ENCODE measurements around the gene MARS1.
A peak's percentile ranks its signal among the peaks of the same experiment; 100 is the strongest.

Gene MARS1

DNA sequence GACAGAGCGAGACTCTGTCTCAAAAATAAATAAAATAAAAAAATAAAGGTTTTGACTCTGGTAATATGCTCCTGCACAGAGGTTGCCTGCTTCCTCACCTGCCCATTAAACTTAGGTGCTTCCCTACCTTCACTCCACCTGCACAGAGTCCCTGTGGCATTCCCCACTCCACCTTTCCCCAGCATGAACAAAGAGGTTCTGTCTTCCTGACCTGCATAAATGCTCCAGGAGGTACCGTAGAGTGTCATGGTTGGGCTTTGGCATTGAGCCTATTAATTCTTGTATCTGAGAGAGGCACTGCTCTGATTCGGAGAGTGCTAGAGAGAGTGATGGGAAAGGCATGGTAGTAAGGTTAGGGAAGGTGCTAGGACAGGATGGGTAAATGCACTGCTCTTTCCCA is 14.5 kb upstream of the MARS1 start:
- no peak for DNase-seq (ENCODE audit: low read depth)

DNA sequence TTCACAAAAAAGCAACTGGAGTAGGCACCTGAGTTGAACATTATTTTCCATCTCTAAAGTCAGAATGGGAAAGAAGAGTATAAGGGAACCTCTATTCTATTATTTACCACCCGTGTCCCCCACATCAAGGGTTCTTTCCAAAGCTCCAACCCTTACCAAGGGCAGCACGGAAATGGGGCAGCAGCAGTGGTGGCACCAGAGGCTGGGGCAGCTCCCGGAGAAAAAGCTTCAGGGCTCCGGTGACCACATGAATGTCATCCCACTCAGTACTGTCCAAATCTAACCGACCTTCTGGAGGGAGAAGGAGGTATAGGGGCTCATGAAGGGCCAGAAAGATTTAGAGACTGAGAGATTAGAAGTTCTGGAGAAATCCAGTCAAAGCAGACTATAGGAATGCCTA is 14.0 kb upstream of the MARS1 start:
- DNase-seq (ENCODE audit: low read depth): no peak

DNA sequence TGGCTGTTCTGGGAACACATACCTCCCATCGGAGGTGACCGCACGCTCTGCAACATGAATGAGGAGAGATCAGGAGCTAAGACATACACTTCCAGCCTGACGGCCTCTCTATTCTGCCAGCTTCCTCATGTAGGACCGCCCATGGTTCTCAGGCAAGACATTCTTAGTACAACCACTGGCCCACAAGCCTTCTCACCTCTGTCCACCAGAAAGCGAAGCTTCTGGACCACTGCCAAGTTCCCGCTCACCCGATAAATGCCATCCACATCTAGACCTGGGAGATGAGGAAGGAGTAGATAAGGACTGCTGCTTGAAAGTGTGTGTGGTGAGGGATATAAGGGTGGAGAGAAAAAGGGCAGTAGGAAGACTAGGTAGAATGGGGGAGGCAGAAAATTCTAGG is 13.4 kb upstream of the MARS1 start:
- DNase-seq (ENCODE audit: low read depth): no peak

DNA sequence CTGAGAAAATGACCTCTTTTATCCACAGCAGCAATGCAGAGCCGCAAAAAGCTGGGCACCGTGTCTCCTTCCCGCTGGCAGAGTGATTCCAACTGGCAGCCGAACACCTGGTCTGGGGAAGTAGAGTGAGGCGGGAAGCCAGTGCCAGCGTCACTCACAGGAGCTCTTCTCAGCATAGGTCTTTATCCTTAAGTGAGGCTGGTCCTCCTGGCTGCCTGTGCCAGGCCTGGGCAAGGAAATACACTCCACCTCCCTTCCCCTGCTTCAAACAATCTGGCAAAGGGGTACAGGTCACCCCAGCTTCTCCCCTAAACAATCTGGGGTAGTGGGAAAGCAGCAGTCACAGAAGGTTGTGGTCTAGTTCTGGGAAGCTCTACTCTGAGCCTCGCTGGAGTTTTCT is 13.0 kb upstream of the MARS1 start:
- no peak for DNase-seq (ENCODE audit: low read depth)

DNA sequence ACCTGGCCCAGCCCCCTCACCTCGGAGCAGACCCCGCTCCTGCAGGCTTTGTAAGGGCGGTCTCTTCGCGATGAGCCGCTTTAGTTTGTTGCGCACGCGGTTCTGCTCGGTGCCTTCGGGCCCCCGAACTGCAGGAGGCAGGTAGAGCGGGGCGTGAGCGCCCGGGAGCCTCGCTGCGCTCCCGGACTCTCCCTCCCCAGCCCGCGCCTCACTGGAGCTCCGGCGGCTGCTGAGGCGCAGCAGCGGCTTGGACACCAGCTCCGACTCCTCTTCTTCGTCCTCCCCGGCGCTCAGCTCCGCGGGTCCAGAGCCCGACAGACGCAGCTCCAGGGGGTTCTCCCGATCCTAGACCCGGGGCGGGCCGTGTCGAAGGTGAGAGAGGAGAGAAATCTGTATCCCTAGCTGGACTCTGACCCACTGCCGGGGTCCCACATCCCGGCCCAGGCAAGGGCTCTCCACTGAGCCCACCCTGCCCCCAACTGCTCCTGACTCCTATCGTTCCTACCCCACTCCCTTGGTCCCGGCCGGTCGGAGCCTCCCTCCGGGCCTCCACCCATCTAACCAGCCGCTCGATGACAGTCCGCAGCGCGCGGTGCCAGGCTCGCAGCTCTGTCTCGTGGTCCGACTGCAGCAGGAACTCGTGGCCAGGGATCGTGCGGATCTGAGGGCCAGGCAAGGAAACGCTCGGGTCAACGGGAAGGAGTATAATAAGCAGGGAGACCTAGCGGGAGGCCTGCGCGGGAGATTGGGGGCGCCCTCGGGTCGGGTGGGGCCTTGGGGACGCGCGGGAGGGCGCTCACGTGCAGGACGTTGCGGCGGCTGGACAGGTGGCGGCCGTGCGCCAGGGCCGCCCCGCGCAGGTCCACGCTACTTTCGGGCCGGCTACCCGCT is 12.4 kb upstream of the MARS1 start:
- DNase-seq (ENCODE audit: low read depth): no peak

DNA sequence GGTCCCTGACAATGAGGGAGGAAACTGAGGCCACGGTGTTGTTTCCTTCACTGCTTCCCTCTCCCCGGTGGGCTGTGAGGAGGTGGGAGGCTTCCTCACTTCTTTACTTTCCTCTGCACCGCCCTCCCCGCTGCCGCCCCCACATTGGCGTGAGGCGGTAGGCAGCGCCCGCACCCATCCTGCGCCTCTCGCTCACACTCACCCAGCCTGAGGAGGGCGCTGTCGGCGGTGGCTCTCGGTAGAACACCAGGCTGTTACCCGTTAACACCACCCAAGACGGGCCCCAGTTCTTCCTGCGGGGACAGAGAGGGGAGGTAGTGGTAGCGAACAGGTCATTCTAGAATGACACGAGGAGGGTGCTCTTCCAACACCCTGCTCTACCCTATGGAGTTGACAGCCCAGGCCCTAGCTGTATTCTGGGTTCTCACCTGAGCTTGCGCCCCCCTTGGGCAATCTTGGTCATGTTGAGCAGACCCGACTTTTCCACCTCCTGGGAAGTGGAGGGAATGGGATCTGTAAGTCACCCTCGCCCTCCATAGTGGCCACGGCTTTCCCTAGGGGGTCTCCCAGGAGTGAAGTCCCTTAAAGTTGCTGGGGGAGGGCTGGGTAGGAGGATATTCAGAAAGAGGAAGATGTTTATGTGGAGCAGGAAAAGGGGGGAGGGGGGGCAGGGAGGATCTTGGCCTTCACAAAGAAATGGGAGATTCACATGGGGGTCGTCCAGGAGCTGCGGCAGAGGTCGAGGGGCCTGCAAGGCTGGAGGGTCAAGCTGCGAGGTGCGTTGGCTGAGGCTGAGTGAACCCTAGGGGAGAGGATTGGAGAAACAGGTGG is 11.5 kb upstream of the MARS1 start:
- DNase-seq (ENCODE audit: low read depth): peak; percentile 79

DNA sequence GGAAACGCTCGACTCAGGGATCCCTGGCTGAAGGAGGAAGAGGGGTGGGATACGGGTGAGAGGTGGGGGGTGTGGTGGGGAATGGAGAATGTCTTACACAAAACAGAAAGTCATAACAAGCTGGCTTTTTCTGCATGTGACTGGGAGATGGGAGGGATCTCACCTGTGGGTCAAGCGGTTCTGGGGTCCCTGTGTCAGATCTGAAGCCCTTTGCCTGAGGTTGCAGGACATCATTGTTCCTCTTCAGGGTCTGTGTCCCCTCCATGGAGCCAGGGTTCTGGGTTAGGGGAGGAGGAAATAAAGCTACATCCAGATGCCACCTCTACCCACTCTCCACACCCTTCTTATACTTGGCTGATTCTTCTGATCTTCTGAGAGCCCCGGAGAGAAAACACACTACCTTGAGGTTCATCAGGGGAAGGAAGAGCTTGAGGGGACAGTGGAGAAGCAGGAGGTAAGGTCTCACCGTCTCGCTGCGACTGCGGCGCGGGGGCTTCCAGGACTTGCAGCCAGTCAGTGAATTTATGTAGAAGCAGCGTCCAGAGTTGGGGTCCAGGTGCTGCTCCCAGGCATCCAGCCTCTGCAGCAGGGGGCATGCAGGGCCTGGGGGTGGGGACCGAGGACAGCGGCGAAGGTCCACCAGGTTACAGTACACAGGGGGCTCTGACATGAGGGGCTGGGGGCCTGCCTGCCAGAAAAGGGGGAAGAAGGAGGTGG is 10.7 kb upstream of the MARS1 start:
- DNase-seq (ENCODE audit: low read depth): no peak

DNA sequence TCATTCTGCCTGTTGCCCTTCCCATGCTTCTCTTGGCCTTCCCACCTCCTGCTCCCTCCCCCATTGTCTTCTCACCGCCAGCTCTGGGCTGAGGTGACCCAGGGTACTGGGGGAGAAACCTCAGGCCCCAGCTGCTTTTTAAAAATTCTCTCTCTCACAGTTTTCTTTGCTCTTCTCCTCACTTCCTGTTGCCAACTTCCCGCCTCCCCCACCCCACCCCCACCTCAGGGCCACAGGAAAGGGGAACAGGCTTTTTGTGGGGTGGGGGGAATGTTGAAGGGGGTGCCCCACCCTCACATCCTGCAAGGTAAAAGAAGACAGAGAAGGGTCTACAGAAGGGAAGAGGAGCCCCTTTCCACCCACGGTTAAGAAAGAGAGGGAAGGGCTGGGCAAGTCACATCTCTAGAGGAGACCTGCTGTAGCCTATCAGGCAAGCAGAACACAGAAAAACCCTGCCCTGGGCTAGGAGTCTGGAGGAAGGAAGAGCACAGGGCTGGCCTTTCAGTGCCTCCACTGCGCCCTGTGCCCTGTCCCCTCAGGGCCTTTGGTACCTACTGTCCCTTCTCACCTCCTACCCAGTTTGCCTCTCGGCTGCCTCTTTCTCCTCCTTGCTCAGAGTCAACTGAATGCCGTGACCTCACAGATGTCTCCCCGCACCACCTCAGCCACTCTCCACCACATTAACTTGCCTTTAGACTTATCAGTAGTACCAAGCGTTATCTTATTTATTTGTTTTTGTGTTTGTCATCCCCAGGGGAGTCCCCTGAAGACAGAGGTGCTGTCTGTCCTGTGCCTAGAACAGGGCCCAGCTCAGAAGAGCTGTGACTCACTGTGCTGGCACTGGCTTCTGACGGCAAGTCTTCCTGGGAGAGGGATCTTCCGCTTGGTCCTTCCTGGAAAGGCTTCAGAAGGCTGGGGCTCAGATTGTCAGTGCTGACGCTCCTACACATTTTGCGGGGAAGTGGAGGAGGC is 9.9 kb upstream of the MARS1 start:
- DNase-seq (ENCODE audit: low read depth): no peak

DNA sequence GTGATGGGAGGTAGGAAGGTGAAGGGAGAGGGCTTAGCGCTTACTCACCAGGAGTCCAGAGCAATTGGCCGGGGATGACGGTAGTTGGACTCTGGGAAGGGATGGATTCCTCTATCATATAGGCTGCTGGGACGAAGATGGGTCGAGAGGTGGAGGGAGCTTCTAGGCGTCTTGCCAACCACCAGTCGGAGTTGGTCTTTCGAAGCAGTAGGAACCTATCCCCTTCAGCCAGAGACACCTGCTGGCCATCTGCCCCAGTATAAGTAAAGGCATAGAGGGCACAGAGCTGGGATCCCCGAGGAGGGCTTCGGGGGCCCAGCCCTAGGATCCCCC is 8.9 kb upstream of the MARS1 start:
- DNase-seq (ENCODE audit: low read depth): no peak

DNA sequence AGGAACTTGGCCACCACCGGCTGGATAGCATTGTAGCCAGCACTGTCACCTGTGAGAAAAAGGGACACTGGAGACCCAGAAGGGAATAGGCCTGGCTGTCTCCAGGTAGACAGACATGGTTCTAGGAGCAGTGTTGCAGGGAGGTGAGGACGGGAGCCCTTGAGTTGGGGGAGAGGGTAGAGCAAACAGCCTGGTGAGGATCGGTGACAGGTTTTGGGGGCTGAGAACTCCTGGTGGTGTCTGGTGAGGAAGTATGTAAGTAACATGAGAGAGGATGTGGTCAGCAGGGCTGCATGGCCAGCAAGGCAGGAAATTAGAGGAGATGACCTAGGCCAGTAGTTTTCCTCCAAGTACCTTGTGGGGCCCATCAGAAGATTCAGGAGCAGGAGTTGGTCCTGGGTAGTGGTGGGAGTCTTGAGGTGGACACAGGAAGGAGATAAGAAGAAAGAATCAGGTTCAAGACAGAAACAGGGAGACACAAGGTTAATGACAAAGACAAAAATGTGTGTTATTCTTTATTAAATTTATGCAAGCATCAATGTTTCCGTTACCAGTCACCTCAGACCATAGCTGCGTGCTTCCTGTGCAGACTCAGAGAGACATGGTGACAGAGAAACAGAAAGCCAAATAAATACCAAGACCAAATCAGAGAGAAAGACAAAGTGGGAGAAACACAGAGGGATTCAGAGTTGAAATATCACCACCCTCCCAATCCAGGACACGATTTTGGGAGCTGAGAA is 8.3 kb upstream of the MARS1 start, which contains the start of gene ARHGAP9:
Gene ARHGAP9 (minus strand): TSS at position 491 of the 740 bp plus-strand sequence. CDS start 460 bp downstream, at position 31.
- DNase-seq (ENCODE audit: low read depth): no peak

DNA sequence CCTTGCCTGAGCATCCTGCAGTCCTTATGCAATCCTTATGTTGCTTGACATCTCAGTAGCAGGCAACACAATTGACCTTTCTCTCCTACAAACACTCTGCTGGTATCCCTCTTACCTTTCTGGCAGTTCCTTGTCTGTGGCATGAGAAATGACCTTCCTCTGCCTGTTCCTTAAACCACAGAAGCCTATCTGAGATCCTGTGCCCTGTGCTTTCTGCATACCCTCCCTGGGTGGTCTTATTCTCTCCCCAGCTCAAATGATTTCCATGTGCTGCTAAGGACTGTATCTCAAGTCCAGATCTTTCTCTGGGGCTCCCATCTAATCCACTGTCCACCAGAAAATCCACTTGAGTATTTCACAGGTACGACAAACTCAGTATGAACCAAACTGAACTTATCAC is 6.2 kb upstream of the MARS1 start:
- no peak for DNase-seq (ENCODE audit: low read depth)

DNA sequence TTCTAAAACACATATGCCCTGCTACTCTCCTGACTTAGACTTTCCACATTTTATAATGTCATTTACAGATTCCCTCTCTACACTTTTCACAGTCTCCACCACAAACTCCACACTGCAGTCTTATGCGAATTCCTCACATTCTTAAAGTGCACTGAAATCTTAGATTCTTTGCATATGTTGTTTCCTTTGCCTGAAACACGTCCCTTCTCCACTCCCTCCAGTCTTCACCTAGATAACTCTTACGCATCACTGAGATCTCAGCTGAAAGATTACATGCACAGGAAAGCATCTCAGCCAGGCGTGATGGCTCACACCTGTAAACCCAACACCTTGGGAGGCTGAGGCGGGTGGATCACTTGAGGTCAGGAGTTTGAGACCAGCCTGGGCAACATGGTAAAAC is 4.4 kb upstream of the MARS1 start:
- DNase-seq (ENCODE audit: low read depth): no peak

DNA sequence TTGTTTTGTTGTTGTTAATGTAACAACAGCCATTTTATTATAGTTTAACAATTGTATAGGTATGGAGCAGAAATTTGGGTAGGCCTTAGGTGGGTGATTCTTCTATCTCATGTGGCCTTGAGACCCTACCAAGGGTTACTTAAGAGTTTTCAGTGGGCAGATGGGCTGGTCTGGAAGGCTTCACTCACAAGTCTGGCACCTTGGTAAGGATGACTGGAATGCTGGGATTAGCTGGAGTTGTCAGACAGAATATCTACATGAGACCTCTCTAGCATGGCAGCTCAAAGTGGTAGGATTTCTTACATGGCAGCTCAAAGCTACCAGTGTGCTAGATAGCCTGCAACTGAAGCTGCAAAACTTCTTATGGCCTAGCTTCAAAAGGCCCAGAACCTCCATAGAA is 2.2 kb upstream of the MARS1 start:
- DNase-seq (ENCODE audit: low read depth): no peak

DNA sequence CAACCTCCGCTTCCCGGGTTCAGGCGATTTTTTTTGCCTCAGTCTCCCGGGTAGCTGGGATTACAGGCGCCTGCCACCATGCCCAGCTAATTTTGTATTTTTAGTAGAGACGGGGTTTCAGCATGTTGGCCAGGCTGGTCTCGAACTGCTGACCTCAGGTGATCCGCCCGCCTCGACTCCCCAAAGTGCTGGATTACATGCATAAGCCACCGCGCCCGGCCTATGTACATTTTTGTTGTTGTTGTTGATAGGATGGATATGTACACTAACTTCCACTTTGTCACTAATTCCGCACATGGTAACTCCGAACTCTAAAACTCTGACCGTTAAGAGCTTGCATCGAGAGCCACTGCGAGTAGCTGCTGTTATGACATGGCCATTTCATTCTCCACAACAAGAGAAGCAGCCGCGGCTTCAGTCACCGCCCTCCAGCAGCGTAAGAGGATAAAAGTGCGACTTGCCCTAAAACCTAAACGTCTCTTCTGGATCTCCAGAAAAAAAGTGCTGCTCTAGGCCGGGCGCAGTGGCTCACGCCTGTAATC is 742 bp upstream of the MARS1 start:
- DNase-seq (ENCODE audit: low read depth): no peak

DNA sequence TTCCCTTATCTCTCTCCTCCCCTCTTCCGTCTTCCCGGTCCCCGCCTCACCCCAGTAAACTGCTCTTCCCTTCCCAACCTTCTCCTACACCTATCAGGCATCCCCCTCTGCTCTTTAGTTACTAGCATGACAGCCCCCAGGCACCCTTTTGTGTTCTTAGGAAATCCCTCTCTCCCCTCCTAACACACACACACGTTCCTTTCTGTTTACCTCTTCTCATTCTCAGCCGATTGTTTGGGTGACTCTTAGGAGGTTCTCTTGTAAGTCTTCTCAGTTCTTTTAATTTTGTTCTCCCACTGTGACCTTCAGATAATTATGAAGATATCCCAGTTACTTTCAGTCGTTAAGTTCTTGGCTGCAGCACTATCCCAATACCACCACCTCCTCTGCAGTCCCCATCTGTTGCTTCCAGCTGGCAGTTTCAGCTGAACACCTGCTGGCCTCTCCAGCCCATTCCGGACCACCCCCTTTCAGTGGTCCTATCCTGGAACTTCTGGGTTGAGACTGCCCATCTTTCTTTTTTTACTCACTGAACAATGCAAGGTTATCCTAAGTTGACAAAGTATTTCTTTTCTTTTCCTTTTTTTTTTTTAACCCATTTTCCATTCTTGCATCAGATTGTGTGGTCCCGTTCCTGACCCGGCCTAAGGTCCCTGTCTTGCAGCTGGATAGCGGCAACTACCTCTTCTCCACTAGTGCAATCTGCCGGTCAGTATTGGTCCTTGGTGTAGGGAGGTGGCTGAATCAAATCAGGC is 711 bp downstream of the MARS1 start:
- no peak for DNase-seq (ENCODE audit: low read depth)

DNA sequence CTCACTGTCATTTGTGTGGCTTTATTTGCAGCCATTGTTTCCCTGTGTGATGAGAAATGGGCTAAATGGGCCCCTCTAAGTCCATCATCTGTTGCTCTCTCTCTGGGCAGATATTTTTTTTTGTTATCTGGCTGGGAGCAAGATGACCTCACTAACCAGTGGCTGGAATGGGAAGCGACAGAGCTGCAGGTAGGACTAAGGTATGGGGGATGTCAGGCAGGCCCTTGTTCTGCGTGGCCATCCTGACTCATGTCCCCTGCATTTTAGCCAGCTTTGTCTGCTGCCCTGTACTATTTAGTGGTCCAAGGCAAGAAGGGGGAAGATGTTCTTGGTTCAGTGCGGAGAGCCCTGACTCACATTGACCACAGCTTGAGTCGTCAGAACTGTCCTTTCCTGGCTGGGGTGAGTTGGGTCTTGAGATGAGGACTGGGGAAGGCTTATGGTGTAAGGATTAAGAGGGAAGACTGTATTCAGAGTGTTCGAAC is 1.3 kb downstream of the MARS1 start:
- no peak for DNase-seq (ENCODE audit: low read depth)

DNA sequence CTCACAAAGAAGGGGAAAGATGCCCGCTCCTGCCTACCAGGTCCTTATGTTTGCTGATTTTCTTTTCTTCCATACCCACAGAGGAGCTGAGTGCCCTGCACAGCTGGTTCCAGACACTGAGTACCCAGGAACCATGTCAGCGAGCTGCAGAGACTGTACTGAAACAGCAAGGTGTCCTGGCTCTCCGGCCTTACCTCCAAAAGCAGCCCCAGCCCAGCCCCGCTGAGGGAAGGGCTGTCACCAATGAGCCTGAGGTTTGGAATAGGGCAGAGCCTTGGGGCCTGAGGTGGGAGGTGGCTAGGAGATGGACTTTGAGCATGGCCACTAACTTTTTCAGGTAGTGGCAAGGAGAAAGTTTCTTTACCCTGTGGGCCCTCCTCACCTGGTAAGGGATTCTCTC is 2.3 kb downstream of the MARS1 start:
- no peak for DNase-seq (ENCODE audit: low read depth)

DNA sequence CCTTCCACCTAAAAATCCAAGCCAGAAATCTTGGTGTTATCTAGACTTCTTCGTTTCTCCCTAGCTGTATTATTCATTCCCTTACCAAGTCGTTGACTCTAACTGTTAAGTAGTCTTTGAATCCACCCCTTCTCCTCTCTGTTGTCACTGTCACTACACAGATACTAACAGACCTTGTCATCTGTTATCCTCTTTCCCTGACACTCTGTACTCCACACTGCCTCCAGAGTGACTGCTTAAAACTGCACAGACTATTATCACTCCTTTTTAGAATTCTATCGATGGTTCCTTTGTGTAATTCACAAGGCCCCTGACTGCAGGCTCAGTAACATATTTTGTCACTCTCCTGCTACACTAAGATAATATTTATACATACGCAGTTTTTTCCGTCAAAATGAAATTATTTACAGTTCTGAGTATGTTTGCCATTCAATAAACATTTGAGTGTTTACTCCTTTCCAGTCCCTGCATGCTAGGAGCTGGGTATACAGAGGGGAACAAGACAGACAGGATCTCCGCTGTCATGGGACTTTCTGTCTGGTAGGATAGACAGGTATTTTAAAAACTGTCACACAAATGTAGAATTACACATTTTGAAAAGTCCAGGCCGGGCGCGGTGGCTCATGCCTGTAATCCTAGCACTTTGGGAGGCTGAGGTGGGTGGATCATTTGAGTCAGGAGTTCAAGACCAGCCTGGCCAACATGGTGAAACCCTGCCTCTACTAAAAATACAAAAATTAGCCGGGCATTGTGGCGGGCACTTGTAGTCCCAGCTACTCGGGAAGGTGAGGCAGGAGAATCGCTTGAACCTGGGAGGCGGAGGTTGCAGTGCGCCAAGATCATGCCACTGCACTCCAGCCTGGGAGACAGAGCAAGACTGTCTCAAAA is 3.8 kb downstream of the MARS1 start:
- DNase-seq (ENCODE audit: low read depth): no peak

All from activated T-cell treated with anti-CD3 and anti-CD28 coated beads for 48 hours (primary cell).